ENCODE results near the gene TBPL1. TPM values are rescaled to one million over a fixed set of nuclear protein-coding genes. Genes with fewer than 3 reads are reported as not detected.

TBPL1 gene
- total RNA-seq, 4 donors from 2014 or later, result 4.8 to 10.0 (median 4.9) TPM; not detected in 1

DNA sequence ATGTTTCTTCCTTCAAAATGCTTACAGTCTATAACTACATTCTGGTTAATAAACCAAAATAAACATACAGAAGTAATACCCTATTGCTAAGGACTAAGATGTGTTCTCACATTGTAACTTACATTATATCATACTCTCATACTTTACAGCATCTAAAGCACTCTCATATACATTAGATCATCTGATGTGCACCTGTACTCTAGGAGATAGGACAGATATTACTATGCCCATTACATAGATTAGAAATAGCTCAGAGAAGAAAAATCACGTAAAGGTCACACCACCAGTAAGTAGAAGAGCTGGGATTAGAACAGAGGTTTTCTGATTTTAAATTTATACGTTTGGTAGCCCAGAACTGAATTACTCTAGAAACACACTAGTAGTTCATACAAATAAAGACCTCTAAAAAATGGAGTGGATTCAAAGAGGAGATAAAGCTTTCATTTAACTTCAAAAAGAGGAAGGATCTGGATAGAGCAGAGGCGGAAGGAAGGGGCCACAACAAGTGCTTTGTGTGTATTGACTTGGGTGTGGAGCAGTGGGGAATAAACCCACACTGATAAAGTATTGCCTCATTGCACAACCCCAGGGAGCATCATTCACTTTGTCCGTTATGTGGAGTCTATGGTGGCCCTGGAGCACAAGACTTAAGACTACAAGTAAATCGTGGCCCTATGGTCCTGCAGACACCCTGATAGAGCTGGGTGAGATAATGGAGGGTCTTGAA lies 68.5 kb downstream of the TBPL1 start:
- Histone ChIP-seq H3K27me3 (no peaks in the 10 kb centered on the region), H3K36me3 (no peaks in the 10 kb centered on the region), H3K4me3 (no peak overlapping the region), H3K4me1 (peaks cover 0 to 6% (median 4%) of the 10 kb centered on the region in 4 donors), H3K27ac (no peak overlapping the region), H3K9me3 (no peaks in the 10 kb centered on the region)
- TF ChIP-seq EP300 (IDR thresholded peaks at IDR 0.05; ENCODE audit: low read depth), result no peak
- TF ChIP-seq POLR2A (IDR thresholded peaks at IDR 0.05), result no peak
- no peak for TF ChIP-seq POLR2AphosphoS5 (IDR thresholded peaks at IDR 0.05)
- in situ Hi-C loops (cut with MboI; ENCODE audit: low pct_ligation_motif_present in 1 of 4, low pct_unique_long_range_greater_than_20kb in 1 of 4, low sequenced_read_pairs in 3 of 4), result no loop called here
- intact Hi-C loops (cut with DNase I; ENCODE audit: low total_unique reads), result no loop called here
- no peak for DNase-seq
- 67 to 78% methylated on average over 5 of the region's 5 CpGs for WGBS, 2 donors (ENCODE audit: low coverage in 1 of 2)

DNA sequence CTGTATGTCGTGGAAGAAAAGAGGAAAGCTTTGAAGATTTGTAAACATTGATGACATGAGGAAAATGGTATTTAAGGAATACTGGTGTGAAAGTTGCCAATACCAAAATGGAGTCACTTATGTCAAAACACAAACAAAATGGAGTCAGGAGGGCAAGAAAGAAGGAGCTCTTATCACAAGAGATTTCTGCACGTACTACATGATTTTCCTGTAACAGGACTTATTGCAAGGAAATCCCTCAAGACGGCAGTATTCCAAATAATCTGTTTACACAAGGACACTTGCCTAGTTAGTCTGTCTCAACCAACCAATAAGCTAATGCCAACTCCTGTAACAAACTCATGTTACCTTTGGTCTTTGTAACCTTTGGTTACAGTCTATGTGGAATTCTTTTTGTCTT lies 69.6 kb downstream of the TBPL1 start:
- Histone ChIP-seq H3K27ac (no peak overlapping the region), H3K4me1 (peaks cover 0 to 6% (median 4%) of the 10 kb centered on the region in 4 donors), H3K9me3 (no peaks in the 10 kb centered on the region), H3K36me3 (no peaks in the 10 kb centered on the region), H3K27me3 (no peaks in the 10 kb centered on the region), H3K4me3 (no peak overlapping the region)
- intact Hi-C loops (cut with DNase I; ENCODE audit: low total_unique reads), result no loop called here
- TF ChIP-seq POLR2AphosphoS5 (IDR thresholded peaks at IDR 0.05), result no peak
- TF ChIP-seq, protein P1, sequence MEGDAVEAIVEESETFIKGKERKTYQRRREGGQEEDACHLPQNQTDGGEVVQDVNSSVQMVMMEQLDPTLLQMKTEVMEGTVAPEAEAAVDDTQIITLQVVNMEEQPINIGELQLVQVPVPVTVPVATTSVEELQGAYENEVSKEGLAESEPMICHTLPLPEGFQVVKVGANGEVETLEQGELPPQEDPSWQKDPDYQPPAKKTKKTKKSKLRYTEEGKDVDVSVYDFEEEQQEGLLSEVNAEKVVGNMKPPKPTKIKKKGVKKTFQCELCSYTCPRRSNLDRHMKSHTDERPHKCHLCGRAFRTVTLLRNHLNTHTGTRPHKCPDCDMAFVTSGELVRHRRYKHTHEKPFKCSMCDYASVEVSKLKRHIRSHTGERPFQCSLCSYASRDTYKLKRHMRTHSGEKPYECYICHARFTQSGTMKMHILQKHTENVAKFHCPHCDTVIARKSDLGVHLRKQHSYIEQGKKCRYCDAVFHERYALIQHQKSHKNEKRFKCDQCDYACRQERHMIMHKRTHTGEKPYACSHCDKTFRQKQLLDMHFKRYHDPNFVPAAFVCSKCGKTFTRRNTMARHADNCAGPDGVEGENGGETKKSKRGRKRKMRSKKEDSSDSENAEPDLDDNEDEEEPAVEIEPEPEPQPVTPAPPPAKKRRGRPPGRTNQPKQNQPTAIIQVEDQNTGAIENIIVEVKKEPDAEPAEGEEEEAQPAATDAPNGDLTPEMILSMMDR (IDR thresholded peaks at IDR 0.05), result no peak
- TF ChIP-seq EP300 (IDR thresholded peaks at IDR 0.05; ENCODE audit: low read depth), result no peak
- TF ChIP-seq POLR2A (IDR thresholded peaks at IDR 0.05), result no peak
- WGBS, 2 donors (ENCODE audit: low coverage in 1 of 2), result 39 to 66% methylated on average over 3 of the region's 3 CpGs
- no peak for DNase-seq
- in situ Hi-C loops (cut with MboI; ENCODE audit: low pct_ligation_motif_present in 1 of 4, low pct_unique_long_range_greater_than_20kb in 1 of 4, low sequenced_read_pairs in 3 of 4), result no loop called here

DNA sequence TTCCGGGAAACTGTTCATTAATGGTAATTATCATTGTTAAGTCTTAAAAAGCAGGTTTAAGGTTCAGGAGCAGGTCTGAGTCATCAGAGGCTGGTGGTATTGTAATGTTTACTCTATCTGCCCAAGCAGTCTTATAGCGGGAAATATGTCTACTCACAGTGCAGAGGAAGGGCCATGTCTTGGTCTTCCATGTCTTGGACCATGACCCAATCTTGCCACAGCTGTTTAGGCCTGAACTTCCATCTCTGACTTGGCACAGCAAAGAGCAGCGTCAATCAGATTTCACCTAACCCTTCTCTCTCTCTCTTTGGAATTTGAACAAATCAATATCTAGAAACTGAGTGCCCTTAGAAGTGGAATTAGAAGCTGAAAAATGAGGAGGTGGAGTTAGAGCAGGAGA lies 73.6 kb downstream of the TBPL1 start:
- Histone ChIP-seq H3K27ac (no peak overlapping the region), H3K36me3 (no peaks in the 10 kb centered on the region), H3K4me3 (no peak overlapping the region), H3K9me3 (no peaks in the 10 kb centered on the region), H3K27me3 (no peaks in the 10 kb centered on the region), H3K4me1 (no peaks in the 10 kb centered on the region)
- 93 to 98% methylated on average over 3 of the region's 3 CpGs for WGBS, 2 donors (ENCODE audit: low coverage in 1 of 2)
- DNase-seq, result no peak
- TF ChIP-seq POLR2AphosphoS5 (IDR thresholded peaks at IDR 0.05), result no peak
- TF ChIP-seq EP300 (IDR thresholded peaks at IDR 0.05; ENCODE audit: low read depth), result no peak
- TF ChIP-seq POLR2A (IDR thresholded peaks at IDR 0.05), result no peak
- TF ChIP-seq, protein P1 (IDR thresholded peaks at IDR 0.05), result no peak
- intact Hi-C loops (cut with DNase I; ENCODE audit: low total_unique reads), result no loop called here
- in situ Hi-C loops (cut with MboI; ENCODE audit: low pct_ligation_motif_present in 1 of 4, low pct_unique_long_range_greater_than_20kb in 1 of 4, low sequenced_read_pairs in 3 of 4), result no loop called here

DNA sequence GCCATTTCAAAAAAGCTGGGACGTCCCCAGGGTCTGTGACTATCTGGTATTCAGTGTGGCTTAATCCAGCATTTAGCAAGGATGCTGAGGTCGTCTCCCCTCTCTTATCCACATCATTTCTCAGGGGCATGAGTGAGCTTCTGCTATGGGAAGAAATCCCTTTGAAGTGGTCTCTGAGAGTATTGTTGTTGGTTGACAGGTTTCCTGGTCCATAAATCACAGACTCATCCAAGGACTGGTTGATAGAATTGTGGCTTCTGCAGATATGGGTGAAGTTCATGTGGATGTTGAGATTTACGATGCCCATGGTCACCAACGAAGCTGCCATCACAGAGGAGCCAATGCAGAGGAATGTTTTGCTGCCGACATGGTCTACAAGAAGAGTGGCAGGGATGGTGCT lies 75.4 kb downstream of the TBPL1 start:
- in situ Hi-C loops (cut with MboI; ENCODE audit: low pct_ligation_motif_present in 1 of 4, low pct_unique_long_range_greater_than_20kb in 1 of 4, low sequenced_read_pairs in 3 of 4), result no loop called here
- no peaks in the 10 kb centered on the region for H3K27me3 ChIP-seq
- no peaks in the 10 kb centered on the region for H3K9me3 ChIP-seq
- intact Hi-C loops (cut with DNase I; ENCODE audit: low total_unique reads), result no loop called here
- TF ChIP-seq, protein P1 (IDR thresholded peaks at IDR 0.05), result no peak
- TF ChIP-seq EP300 (IDR thresholded peaks at IDR 0.05; ENCODE audit: low read depth) (no peak), POLR2AphosphoS5 (IDR thresholded peaks at IDR 0.05) (no peak)
- H3K4me3 ChIP-seq, result no peak overlapping the region
- H3K36me3 ChIP-seq, result no peaks in the 10 kb centered on the region
- H3K27ac ChIP-seq, result no peak overlapping the region
- 71 to 89% methylated on average over 3 to 5 of the region's 5 CpGs for WGBS, 2 donors (ENCODE audit: low coverage in 1 of 2)
- no peaks in the 10 kb centered on the region for H3K4me1 ChIP-seq
- no peak for DNase-seq

Data from transverse colon (tissue), 4 donors.